HG03196 (cell line): Measurements from ENCODE around the gene HOXB5.

ENCODE experiments used
- ATAC-seq: cut with Tn5 transposase; IDR thresholded peaks from one replicate; pipeline ENCODE4 v1.9.1; 2021; ENCODE audit not compliant: unreplicated experiment

Gene HOXB5

DNA sequence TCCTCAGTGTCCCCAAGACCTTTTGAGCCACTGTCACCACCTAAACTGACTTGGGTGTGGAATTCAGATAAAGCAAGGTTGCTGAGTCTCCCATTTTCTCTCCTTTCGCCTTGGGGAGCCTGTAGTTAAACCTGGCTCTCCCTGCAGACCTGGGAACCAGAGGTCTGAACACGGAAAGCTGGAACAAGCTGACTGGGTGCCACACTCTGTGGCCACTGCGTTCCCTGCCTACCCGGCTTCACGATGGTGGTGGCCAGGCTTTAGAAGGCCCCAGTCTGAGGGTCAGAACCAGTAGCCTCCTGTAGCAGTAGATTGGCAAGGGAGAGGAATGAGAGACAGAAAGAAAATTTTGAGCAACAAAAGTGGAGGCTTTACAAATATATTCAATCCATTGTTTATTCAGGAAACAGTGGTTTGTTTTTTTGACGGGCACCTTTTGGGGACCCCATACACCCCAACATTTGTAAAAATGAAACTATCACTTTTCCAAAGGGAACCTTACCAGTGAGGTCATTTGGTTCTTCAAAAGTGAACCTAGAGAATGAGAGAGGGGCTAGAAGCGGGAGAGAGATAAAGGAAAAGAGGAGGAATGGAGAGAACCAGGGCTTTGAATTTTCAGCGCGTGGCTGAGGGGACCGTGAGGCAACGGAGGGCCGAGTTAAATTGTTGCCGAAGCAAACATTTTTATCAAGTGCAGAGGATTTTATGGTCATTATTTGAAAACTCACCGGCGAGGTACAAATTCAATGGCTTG, 23.3 kb upstream of the HOXB5 start:
- no peak for ATAC-seq

DNA sequence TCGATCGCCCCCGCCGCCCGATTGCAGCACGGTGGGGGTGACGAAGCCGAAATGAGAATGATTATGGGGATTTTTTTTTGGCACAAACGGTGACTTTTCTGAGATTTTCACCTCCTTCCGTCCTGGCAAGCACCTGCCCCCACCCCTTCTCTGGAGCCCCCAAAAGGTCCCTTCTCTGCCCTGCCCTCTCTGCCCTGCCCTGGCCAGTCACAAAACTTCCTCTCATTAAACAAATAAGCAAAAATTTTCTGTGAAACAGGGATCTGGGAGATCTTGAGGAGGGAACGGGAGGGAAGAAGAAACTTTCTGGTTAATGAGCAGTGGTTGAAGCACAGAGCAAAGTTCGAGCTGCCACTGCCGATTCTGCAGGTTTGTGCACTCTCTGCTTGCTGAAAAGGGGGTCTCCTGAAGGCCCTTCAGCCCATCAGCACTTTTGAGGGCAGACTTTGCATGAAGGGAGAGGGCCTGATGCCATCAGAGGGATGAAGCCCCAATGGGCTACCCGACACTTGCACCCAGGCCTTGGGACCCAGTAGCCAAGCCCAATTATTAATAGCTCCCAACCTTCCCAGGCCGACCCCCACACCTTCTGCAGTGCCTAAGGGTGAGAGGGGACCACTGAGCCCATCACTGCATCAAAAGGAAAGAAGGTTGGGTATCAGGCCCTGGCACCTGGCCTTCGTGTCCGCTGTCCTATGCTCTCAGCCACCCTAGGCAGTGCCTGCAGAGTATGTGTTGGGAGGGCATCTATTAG, 22.6 kb upstream of the HOXB5 start:
- no peak for ATAC-seq

DNA sequence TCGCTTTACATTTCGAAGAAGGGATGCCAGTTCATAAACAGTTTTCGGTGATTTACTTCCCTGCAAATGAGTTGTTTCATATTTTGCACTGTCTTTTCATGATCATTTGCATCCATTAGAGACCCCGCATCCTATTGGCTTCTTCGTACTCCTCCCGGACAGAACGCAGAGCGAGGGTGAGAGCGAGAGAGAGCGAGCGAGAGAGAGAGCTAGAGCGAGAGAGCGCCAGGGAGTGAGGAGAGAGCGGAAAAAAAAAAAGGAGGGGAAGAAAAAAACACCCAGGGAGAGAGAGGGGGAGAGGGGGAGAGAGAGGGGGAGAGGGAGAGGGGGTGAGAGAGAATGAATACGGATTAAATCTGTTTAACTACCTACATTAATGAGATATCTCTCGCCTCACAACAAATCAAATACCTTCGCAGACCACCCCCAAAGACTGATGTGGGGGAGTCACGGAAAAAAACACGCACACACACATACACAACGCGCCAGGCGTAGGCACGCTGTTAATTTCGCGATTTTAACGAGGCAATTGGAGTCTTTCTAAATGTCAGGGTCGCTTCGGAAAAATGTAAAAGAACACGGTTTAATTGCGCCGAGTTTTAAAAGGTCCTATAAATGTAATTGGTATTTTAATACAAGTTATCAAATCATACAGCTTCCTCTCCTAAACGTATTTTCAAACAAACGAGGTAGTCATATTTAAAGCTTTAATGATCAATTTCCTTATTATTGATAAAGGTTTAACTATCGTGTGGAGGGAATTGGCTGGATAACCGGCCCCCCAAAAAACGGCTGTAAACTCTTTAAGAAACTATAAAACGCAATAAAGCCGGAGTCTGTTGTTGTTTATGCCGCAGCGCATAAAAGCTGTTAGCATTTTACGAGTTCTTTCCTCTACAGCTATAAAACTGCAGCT, 21.7 kb upstream of the HOXB5 start, which contains the start of gene HOXB8:
HOXB8 (minus strand) TSS at position 246 of the 916 bp plus-strand sequence. CDS start 588 bp downstream, outside the sequence.
- ATAC-seq, result no peak

DNA sequence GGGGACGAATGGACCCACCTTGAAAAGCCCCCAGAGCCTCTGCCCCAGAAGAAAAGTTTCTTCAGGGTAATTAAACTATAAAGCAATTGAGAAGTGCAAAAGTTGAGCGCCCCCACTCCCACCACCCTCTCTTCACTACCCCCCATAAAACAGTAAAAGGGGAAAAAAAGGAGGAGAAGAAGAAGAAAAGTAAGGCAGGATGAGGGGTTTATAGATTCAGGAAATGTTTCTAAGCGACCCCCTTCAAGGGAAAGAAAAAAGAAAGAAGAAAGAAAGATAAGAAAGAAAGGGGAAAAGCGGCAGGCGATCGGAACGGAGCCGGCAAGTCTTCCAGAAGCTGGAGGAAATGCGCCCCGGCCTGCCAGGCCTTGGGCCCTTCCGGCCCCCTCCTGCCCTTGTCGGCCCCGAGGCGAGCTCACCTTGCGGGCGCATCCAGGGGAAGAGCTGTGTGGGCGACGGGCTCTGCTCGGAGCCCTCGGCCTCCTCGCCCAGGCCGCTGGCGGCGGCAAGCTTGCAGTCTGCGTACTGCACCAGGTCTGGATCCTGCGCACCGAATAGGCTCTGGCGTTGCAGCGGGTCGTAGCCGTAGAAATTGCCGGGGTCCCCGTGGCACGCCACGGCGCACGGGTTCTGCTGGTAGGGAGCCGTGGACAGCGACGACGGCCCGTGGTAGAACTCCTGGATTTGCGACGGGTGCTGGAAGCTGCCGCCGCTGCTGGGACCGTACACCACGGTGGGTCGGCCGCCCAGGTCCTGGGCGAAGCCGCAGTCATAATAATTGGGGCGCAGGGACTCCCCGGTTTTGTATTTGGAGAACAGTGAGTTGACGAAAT, 20.5 kb upstream of the HOXB5 start:
- ATAC-seq, result no peak

DNA sequence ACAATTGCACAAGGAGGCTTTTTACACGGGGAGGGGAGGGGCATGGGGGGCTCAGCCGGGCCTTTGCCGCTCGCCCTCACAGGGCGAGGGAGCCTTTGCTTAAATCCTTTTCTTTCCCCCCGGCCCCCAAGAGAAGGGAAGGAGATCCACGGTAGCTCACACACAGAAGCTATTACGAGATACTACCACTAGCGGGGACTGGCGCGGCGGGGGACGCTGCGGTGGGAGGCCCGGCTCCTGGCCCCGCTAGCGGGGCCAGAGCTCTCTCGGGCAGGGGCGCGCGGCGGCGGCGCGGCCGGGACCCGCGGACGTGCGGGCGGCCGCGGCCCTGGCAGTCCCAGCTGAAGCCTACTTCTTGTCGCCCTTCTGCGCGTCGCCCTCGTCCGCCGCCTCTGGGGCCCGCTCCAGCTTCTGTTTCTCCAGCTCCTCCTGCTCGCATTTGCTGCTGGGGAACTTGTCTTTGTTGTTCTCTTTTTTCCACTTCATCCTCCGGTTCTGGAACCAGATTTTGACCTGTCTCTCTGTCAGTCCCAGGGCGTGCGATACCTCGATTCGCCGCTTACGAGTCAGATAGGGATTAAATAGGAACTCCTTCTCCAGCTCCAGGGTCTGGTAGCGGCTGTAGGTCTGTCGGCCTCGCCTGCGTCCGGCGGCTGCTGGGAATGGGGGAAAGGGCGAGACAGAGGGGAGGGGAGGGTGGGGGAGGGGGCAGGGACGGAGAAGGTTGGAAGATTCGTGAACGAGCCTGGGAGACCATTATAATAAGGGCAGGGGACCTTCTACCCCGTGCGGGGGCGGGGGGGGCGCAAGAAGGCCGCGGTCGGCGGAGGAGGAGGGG, 19.5 kb upstream of the HOXB5 start:
- no peak for ATAC-seq

DNA sequence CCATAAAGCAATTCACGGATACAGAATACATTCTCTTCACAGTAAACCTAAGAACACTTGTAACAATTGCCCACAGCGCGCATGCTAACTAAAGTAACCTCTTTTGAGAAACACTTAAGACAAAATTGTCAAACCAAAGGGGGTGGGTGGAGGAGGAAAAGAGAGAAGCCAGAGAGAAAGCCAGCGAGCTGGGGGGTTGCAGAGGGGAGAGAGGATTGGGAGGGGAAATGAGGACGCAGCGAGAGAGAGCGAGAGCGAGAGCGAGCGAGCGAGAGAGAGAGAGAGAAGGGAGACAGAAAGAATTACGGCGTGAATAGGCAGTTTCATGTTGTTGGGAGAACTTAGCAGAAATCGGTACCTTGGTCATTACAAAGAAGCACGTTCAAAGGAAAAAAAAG, 18.9 kb upstream of the HOXB5 start:
- no peak for ATAC-seq

DNA sequence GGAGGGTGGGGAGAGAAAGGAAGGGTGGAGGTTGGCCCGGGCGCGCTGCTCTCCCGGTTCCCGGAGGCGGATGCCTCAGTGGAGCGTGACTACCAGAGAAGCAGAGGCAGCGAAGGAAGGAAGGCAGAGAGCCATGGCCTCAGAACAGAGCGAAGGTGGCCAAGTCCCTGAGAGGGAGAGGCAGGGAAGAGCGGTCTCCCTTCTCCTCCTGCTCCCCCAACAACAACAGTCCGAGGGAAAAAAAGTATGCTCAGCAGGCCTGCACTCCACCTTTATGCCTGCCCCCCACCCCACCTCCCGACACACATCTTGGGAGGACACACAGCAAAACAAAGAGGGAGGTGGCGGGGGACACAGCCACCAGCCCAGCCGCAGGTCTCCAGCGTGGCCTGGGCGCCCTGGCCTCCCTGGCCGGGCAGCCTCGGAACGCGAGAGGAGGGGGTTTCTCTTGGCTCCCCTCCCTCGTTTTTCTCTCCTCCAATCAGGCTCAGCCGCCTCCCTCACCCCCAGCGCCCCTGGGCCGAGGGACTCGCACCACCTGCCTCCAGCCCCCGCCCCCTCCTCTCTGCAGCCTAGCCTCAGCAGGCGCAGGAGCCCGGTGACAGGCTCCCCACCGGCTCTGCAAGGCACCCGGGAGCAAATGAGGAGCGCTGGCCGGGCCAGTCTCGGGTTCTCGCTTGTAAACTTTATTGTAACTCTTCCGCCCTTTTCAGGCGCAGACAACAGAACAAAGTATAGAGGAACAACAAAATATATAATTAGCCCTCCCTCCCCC, 18.3 kb upstream of the HOXB5 start:
- ATAC-seq, result no peak

DNA sequence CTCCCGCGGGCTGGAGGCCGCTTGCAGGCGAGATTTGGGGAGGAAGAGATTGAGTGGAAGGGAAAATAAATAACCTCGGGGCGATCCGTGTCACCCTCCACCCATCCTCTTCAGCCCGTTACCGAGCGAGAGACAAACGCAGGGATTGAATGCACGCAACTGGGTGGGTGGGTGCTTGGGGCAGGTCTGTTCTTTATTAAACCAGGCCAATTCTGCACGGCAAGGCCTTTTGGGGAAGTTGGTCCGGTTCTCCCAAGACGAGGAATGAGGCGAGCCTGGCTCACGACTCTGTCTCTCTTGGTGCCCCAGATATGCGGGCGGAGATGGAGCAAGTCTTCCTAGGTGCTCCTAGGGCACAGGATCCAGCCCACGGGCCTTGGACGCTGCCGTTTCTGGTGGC, 17.6 kb upstream of the HOXB5 start:
- ATAC-seq, result no peak

DNA sequence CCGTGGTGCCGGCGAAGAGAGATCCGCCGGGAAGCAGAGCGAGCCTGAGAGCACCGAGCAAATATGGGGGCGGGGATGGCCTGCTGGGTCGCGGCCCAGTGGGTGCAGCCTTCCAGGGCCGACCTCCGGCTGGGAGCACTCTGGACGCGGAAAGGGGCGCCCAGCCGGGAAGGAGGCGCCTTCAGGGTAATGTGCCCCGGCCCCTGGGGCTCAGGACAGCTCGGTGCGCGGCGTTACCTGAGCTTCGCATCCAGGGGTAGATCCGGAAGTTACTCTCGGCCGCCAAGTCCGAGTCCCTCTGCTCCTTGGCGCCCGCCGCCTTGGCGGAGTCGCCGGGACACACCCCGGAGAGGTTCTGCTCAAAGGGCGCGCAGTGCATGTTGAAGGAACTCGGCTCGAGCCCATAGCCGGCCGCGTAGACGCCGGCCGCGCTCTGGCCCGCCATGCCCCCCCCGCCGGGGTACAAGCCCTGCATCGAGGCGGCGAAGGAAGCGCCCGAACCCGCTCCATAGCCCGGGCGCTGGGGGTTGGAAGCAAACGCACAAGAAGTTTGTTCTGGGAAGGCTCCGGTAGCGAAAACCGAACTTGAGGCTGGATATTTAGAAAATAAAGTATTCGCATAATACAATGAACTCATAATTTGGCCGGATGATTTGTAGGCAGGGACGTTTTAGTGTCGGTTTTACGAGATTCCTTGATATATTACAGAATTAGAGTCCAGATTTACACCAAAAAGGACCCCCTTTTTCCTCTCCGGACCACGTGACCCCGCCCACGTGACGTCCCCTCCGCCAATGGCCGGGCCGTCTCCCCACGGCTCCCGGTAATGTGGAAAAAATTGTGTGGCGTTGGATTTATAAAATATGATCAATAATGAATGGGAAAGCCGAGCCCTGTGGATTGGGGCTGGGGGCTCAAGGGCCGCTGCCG, 17.0 kb upstream of the HOXB5 start, which contains the start of gene HOXB7:
HOXB7 (minus strand) TSS at position 736 of the 930 bp plus-strand sequence; CDS start at position 637, 99 bp downstream.
- ATAC-seq, result no peak

DNA sequence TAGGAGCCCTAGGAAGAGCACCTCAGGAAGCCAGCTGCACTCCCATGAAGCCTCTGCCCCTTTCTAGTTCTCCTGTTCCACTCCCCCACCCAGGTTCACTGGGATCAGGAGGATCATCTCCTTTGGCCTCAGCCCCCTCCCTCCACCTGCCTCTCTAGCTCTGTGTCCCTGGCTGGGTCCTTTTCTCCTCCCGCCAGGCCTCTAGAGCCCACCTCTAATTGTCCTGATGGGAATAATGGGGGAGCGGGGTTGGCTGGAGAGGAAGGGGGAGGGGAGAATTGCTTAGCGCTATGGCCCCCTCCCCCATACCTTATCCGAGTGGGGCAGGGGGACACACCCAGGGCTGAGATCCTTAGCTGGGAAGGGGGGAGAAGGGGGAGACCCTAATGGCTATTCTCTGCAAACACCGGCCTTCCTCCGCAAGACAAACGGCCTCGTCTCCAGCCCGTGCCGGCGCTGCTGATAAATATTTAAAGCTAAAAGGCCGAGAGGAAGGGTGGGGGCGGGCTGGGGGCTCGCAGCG, 16.2 kb upstream of the HOXB5 start:
- no peak for ATAC-seq

DNA sequence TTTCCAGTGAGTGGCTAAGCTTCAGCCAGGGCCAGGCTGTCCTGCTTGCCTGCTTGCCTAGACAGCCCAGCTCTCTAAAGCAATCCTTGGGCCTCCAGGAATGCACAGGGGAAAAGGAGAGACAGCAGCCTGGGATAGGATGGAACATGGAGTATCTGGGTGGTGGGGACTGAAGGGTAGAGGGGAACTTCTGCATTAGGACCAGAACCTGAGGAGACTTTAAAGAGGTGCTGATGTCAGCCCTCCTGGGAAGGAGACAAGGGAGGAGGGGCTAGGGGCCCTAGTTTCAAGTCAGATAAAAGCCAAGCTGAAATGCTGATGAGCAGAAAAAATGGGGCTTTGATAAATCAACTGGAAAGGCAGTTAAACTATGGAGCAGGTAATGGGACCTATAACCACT, 15.5 kb upstream of the HOXB5 start:
- no peak for ATAC-seq

DNA sequence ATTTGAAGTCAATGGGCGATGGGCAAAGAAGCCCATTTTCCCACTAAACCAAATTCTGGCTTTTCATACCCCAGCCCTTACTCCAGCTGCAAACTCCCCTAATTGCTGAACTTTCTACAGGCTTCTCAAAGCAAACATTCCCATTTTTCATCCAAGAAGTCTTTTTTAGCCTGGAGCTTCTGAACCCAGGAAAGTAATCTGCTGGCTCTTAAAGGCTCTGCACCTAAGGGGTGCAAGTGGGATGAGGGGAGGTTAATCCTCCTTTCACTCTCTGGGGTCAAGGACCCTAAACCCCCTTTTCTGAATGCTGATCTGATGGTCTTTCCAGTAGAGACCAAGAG, 14.9 kb upstream of the HOXB5 start:
- ATAC-seq, result no peak

DNA sequence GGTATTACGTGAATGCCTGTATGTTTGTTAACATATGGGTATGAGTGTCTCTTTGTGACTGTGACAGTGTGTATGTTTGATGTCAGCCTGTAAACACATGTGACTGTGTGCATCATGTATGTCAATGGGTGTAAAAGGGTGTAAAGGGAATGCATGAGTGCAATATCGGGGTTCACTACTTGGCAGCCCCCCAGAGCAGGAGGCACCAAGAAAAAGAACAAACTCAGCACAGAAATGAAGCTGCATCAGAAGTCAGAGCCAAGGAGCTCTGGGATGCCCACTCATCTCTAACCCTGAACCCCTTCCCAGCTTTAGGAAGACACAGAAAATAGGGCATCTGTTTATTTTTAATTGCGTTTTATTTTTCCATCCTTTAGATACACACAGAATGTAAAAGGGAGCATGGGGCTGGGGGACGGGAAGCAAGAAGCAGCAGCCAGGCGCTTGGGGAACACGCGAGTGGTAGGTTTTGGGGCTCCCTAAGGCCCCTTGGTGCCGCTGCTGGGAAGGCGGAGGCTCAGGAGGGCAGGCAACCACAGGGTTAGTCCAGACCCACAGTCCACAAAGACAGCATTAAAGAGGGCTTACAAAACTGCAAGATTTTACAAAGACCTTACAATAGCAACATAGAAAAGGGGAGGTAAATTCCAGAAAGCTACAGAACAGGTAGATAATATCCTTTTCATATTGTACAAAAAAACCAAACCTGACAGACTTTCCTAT, 13.5 kb upstream of the HOXB5 start:
- ATAC-seq, result no peak

DNA sequence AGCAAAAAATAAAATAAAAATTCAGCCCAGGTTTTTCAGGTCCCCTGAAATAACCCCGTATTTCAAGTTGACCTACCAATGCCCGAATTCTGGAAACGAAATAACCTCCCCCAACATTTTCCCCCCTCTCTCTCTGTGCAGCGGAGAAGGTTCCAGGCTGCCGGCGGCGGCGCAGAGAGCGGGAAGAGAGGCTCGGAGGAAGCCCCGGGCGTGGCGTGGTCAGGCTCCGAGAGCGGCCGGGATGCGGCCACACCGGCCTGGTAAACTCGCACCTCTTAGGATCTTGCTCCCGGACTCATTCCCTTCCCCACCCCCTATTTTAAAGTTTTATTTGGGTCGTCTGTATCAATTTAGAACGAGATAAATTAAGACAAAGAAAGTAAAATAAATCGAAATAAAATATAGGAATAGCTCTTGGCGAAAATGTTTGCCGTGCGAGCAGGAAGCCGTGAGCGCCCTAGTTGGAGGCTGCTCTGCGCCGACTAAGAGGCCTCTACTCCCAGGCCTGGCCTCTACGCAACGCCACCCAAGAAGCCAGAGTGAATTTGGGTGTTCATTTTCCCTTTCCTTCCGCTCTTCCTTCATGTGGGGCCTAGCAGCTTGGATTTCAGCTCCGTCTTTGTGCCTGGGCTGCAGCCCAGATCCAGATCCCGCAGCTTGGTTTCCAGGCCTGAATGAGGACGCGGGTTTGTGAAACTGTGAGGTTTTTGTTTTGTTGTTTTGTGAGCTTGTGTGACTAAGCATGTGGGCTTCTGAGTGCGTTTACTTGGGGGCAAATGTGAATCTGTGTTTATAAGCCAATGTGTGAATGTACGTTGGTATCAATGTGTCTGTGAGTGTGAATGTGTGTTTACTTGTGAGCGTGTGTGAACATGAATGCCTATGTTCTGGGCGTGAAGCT, 12.7 kb upstream of the HOXB5 start:
- ATAC-seq, result no peak

DNA sequence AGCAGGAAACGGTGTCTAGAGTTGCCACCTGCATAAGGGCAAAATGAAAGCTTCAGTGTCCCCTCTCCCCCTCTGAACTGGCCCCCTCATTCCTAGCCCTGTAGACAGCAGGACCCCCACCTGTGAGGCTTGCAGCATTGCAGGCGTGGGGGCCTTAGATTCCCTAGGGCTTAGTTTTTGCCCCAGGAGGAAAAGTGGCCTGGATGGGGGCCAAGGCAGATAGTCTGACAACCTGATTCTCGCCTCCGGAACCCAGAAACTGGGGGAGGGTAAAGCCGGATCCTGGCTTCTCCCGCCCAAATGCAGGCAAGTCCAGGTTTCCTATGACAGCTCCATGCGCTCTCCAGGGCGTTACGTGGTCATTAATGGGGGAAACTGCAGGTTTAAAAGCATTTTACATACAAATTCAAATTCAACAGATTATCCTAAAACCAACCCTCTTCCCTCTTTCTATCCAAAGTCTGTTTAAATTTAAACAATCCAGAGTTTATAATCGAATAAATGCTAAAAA, 11.9 kb upstream of the HOXB5 start:
- no peak for ATAC-seq
